Neural crest cell (in vitro differentiated cells): Measurements from ENCODE around the gene TEP1. TPM values are rescaled to one million over a fixed set of nuclear protein-coding genes. Genes with fewer than 3 reads are reported as not detected.

Experiments used
- DNase-seq: peaks from one replicate; pipeline ENCODE4 v3.0.0; 2021; ENCODE audit warnings: low read depth, mixed read lengths, low spot score
- H3K27ac Mint-ChIP-seq: one replicate; pipeline ENCODE4 v1.8.0; 2021; ENCODE audit warnings: mild to moderate bottlenecking, mixed read lengths; ENCODE audit not compliant: unreplicated experiment
- H3K27me3 Mint-ChIP-seq: 2 replicates; pipeline ENCODE4 v1.8.0; 2021; ENCODE audit warnings: low read depth, mild to moderate bottlenecking, mixed read lengths
- H3K36me3 Mint-ChIP-seq: 2 replicates; pipeline ENCODE4 v1.8.0; 2021; ENCODE audit warnings: low read depth, mild to moderate bottlenecking, mixed read lengths
- H3K4me1 Mint-ChIP-seq: 2 replicates; pipeline ENCODE4 v1.8.0; 2021; ENCODE audit warnings: mixed read lengths
- H3K4me3 Mint-ChIP-seq: one replicate; pipeline ENCODE4 v1.8.0; 2021; ENCODE audit warnings: mild to moderate bottlenecking, mixed read lengths
- H3K9me3 Mint-ChIP-seq: 2 replicates; pipeline ENCODE4 v1.8.0; 2021; ENCODE audit warnings: mixed read lengths
- total RNA-seq: library from RNA; stranded (reverse); gene quantifications from 2 replicates; pipeline ENCODE4 v1.2.1, GENCODE V29; 2021
- TF ChIP-seq, protein P1 (sequence below): fragments of 200-600 bp; sonication (generic); conservative IDR thresholded peaks from 2 replicates; pipeline ENCODE4 v1.5.0; 2021; ENCODE audit warnings: antibody characterized with exemption, mild to moderate bottlenecking

TEP1 gene
- total RNA-seq, 1 donor from 2014 or later: 13.7 TPM

GRCh38 chr14:20441461-20441860, 28.2 kb upstream of the TEP1 start:
- Mint-ChIP-seq H3K27ac (peak overlapping the region; percentile 16), H3K9me3 (no peaks in the 10 kb centered on the region), H3K27me3 (peaks cover 4% of the 10 kb centered on the region), H3K4me1 (no peaks in the 10 kb centered on the region), H3K36me3 (peaks cover 11% of the 10 kb centered on the region), H3K4me3 (no peak overlapping the region)
- no peak for DNase-seq
- TF ChIP-seq, protein P1, sequence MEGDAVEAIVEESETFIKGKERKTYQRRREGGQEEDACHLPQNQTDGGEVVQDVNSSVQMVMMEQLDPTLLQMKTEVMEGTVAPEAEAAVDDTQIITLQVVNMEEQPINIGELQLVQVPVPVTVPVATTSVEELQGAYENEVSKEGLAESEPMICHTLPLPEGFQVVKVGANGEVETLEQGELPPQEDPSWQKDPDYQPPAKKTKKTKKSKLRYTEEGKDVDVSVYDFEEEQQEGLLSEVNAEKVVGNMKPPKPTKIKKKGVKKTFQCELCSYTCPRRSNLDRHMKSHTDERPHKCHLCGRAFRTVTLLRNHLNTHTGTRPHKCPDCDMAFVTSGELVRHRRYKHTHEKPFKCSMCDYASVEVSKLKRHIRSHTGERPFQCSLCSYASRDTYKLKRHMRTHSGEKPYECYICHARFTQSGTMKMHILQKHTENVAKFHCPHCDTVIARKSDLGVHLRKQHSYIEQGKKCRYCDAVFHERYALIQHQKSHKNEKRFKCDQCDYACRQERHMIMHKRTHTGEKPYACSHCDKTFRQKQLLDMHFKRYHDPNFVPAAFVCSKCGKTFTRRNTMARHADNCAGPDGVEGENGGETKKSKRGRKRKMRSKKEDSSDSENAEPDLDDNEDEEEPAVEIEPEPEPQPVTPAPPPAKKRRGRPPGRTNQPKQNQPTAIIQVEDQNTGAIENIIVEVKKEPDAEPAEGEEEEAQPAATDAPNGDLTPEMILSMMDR: no peak

GRCh38 chr14:20440882-20441281, 27.6 kb upstream of the TEP1 start:
- H3K27ac Mint-ChIP-seq: no peak overlapping the region
- H3K27me3 Mint-ChIP-seq: peaks cover 4% of the 10 kb centered on the region

GRCh38 chr14:20440465-20440864, 27.2 kb upstream of the TEP1 start:
- DNase-seq: no peak
- Mint-ChIP-seq H3K36me3 (peaks cover 11% of the 10 kb centered on the region), H3K4me3 (no peak overlapping the region), H3K27ac (no peak overlapping the region), H3K9me3 (no peaks in the 10 kb centered on the region), H3K27me3 (peaks cover 4% of the 10 kb centered on the region), H3K4me1 (no peaks in the 10 kb centered on the region)
- TF ChIP-seq, protein P1: no peak

More at GRCh38 chr14:20440882-20441281, 27.6 kb upstream of the TEP1 start:
- Mint-ChIP-seq H3K36me3 (peaks cover 11% of the 10 kb centered on the region), H3K4me1 (no peaks in the 10 kb centered on the region), H3K9me3 (no peaks in the 10 kb centered on the region), H3K4me3 (no peak overlapping the region)
- DNase-seq: no peak
- TF ChIP-seq, protein P1: no peak

GRCh38 chr14:20438664-20439063, 25.4 kb upstream of the TEP1 start:
- Mint-ChIP-seq H3K4me1 (no peaks in the 10 kb centered on the region), H3K9me3 (no peaks in the 10 kb centered on the region), H3K27ac (no peak overlapping the region), H3K27me3 (peaks cover 4% of the 10 kb centered on the region), H3K36me3 (peaks cover 11% of the 10 kb centered on the region), H3K4me3 (no peak overlapping the region)
- no peak for DNase-seq
- TF ChIP-seq, protein P1: no peak

DNA sequence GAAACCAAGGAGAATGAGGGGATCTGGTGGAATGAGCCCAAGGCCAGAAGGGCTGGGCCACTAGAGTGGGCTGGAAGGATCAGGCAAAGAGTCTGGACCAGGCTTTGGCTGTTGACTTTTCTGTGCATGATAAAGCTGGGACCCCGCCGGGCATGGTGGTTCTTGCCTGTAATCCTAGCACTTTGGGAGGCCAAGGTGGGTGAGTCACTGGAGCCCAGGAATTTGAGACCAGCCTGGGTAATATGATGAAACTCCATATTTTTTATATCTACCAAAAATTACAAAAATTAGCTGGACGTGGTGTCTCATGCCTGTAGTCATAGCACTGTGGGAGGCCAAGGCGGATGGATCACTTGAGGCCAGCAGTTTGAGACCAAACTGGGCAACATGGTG, 23.1 kb upstream of the TEP1 start:
- Mint-ChIP-seq H3K4me3 (no peak overlapping the region), H3K9me3 (no peaks in the 10 kb centered on the region), H3K36me3 (peaks cover under 1% of the 10 kb centered on the region), H3K27me3 (peaks cover 4% of the 10 kb centered on the region), H3K4me1 (no peaks in the 10 kb centered on the region), H3K27ac (no peak overlapping the region)
- DNase-seq: no peak
- TF ChIP-seq, protein P1: no peak
